IPS-NIHi7 (cell line): Measurements from ENCODE around the gene HRH1.
"Not testable (repeated sequence)": the region's sequence is repeated elsewhere in the genome, so short reads cannot be mapped to it uniquely, and the experiment has no call there.

Source experiments
- DNase-seq: peaks from one replicate; pipeline ENCODE4 v3.0.0; 2012; ENCODE audit warnings: mixed read lengths; ENCODE audit errors: extremely low spot score

HRH1 gene

GRCh38 chr3:11172096-11172690 is 17.9 kb downstream of the HRH1 start:
- DNase-seq = no peak

GRCh38 chr3:11173828-11174465 is 19.7 kb downstream of the HRH1 start:
- DNase-seq = no peak

GRCh38 chr3:11178421-11178820 is 24.1 kb downstream of the HRH1 start:
- no peak for DNase-seq

- not testable (repeated sequence) for DNase-seq
Observed at GRCh38 chr3:11184328-11184969, 30.2 kb downstream of the HRH1 start.

GRCh38 chr3:11185144-11185543 is 30.9 kb downstream of the HRH1 start:
- no peak for DNase-seq

GRCh38 chr3:11185564-11186317 is 31.4 kb downstream of the HRH1 start:
- DNase-seq = no peak

- no peak for DNase-seq
Observed at GRCh38 chr3:11186318-11186692, 32.0 kb downstream of the HRH1 start.

GRCh38 chr3:11186771-11187191 is 32.5 kb downstream of the HRH1 start:
- no peak for DNase-seq

GRCh38 chr3:11187681-11188080 is 33.4 kb downstream of the HRH1 start:
- DNase-seq = no peak

GRCh38 chr3:11188231-11188630 is 33.9 kb downstream of the HRH1 start:
- DNase-seq = no peak

GRCh38 chr3:11195201-11195600 is 40.9 kb downstream of the HRH1 start:
- DNase-seq = no peak

- no peak for DNase-seq
Observed at GRCh38 chr3:11195721-11196332, 41.5 kb downstream of the HRH1 start.

GRCh38 chr3:11197484-11197883 is 43.2 kb downstream of the HRH1 start:
- DNase-seq = no peak

- no peak for DNase-seq
Observed at GRCh38 chr3:11198070-11198469, 43.8 kb downstream of the HRH1 start.

GRCh38 chr3:11198495-11198894 is 44.2 kb downstream of the HRH1 start:
- DNase-seq = no peak

- DNase-seq = no peak
Observed at GRCh38 chr3:11199902-11200845, 45.9 kb downstream of the HRH1 start.

- no peak for DNase-seq
Observed at GRCh38 chr3:11201251-11202019, 47.1 kb downstream of the HRH1 start.

- DNase-seq = no peak
Observed at GRCh38 chr3:11203961-11204360, 49.7 kb downstream of the HRH1 start.

- no peak for DNase-seq
Observed at GRCh38 chr3:11204697-11205348, 50.5 kb downstream of the HRH1 start.

- DNase-seq = peak; percentile 80
Observed at GRCh38 chr3:11205881-11206280, 51.6 kb downstream of the HRH1 start.
